B cell (primary cell): ENCODE measurements around the gene DNAJC11.

Source experiments
- EZH2 ChIP-seq: IDR thresholded peaks from 2 replicates; pipeline ENCODE4 v1.6.1; 2012; ENCODE audit warnings: borderline replicate concordance, low read depth, mild to moderate bottlenecking, moderate library complexity, low read length; ENCODE audit not compliant: insufficient read depth, poor library complexity, severe bottlenecking
- TF ChIP-seq, protein P1 (sequence below): fragments of 200-600 bp; IDR thresholded peaks from one replicate; pipeline ENCODE4 v1.8.0; 2022; ENCODE audit warnings: antibody characterized with exemption, mild to moderate bottlenecking

DNA sequence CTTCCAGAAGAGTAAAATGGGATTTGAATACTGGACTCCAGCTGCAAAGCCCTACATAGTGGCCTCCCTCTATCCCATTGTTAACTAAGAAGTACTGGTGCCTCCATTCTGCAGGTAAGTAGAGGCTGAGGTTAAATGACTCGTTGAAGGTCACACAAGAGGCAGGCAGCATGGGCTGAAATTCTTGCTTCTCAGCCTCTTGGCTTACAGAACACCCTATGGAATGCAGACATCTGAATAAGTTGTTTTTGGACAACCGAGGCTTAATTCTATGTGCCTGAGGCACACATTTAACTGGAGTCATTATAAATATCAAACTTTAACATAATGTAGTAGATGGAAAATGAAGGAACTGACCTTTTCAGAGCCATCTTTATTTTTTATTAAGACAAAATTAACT, 5.7 kb downstream of the DNAJC11 start:
- TF ChIP-seq, protein P1, sequence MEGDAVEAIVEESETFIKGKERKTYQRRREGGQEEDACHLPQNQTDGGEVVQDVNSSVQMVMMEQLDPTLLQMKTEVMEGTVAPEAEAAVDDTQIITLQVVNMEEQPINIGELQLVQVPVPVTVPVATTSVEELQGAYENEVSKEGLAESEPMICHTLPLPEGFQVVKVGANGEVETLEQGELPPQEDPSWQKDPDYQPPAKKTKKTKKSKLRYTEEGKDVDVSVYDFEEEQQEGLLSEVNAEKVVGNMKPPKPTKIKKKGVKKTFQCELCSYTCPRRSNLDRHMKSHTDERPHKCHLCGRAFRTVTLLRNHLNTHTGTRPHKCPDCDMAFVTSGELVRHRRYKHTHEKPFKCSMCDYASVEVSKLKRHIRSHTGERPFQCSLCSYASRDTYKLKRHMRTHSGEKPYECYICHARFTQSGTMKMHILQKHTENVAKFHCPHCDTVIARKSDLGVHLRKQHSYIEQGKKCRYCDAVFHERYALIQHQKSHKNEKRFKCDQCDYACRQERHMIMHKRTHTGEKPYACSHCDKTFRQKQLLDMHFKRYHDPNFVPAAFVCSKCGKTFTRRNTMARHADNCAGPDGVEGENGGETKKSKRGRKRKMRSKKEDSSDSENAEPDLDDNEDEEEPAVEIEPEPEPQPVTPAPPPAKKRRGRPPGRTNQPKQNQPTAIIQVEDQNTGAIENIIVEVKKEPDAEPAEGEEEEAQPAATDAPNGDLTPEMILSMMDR, result no peak
- TF ChIP-seq EZH2, result no peak
